Psoas muscle (tissue), 8 donors: Measurements from ENCODE around the gene POLR2H. TPM values are rescaled to one million over a fixed set of nuclear protein-coding genes. Genes with fewer than 3 reads are reported as not detected.

Experiments used
- ATAC-seq, 4 donors: fragments of 200-7000 bp; cut with Tn5 transposase; one replicate each; pipeline ENCODE4 v1.9.1; 2020; ENCODE audit warnings: moderate library complexity in 3 of 4, mild to moderate bottlenecking in 2 of 4
- DNase-seq, 2 donors: peaks; one replicate each; pipeline ENCODE4 v3.0.0-alpha.2; 2020
- H3K27ac ChIP-seq: fragments of 200-600 bp; one replicate; pipeline ENCODE4 v1.8.0; 2022
- H3K27me3 ChIP-seq, 3 donors: fragments of 200-600 bp in 1 of 3; one replicate each; pipeline versions ENCODE4 v1.6.1 to v1.8.0; 2013 to 2022; ENCODE audit warnings: low read length in 2 of 3, mild to moderate bottlenecking in 2 of 3, moderate library complexity in 1 of 3; ENCODE audit not compliant: insufficient read depth in 3 of 3
- H3K36me3 ChIP-seq, 2 donors: fragments of 200-600 bp in 1 of 2; one replicate each; pipeline versions ENCODE4 v1.6.1 to v1.8.0; 2013 to 2022; ENCODE audit warnings: low read depth in 1 of 2, mild to moderate bottlenecking in 1 of 2, moderate library complexity in 1 of 2; ENCODE audit not compliant: insufficient read depth in 1 of 2
- H3K4me1 ChIP-seq: fragments of 200-600 bp; one replicate; pipeline ENCODE4 v1.8.0; 2022
- H3K4me3 ChIP-seq: fragments of 200-600 bp; one replicate; pipeline ENCODE4 v1.8.0; 2022; ENCODE audit warnings: mild to moderate bottlenecking
- H3K9me3 ChIP-seq: fragments of 200-600 bp; one replicate; pipeline ENCODE4 v1.8.0; 2022
- CTCF ChIP-seq: fragments of 200-600 bp; IDR thresholded peaks from one replicate; pipeline ENCODE4 v1.8.0; 2022; ENCODE audit warnings: antibody characterized with exemption
- WGBS, 3 donors: extraction: QIAGEN DNeasy Blood & Tissue Kit; methylation state at CpG; one replicate each; pipeline versions ENCODE4 v1.1.6 to v1.1.7; 2013; 5-methylcytosine and 5-hydroxymethylcytosine counted together
- intact Hi-C, 2 donors: fragments of 100-400 bp; cut with DNase I; formaldehyde crosslinking; loops; one replicate each; pipeline versions ENCODE4 v1.11.0 to v1.14.2; 2022
- polyA plus RNA-seq, 3 donors: library from polyadenylated mRNA; stranded (reverse); fragments of 200-250 nt; gene quantifications; one replicate each; pipeline ENCODE4 v1.2.3, GENCODE V29; 2013
- total RNA-seq, 4 donors: library from RNA; stranded (reverse); fragmentation: NEBNext Ultra II Directional in 2 of 4; extraction: Animal tissue kit (Norgen Biotek cat#: 25700) in 2 of 4; gene quantifications; one replicate each; pipeline versions ENCODE4 v1.2.1 to v1.2.4, GENCODE V29; 2021 to 2023
- donor health status: healthy with polysubstance abuse.
- donor health status: DM: no; HTN: no; CAD: no; lungs with moderate emphysema.
- donor health status: Bipolar disorder and iron deficiency.
- donor health status: healthy.
- donor health status: DM: yes; HTN: yes; CAD: no.
- donor health status: DM: no; HTN: no; CAD: no.
- donor health status: DM: no; HTN: no; CAD: no.
- donor health status: DM: yes; HTN: yes; CAD: no.

POLR2H gene
- total and polyA plus RNA-seq, 7 donors: 21.2 to 117 (median 33.2) TPM

- intact Hi-C loops: no loop called here
- Histone ChIP-seq H3K4me3 (peak overlapping the region; percentile 79), H3K36me3 (peaks cover 0 to 45% of the 10 kb centered on the region in 2 donors), H3K27ac (peak overlapping the region; percentile 90), H3K27me3 (no peaks in the 10 kb centered on the region), H3K9me3 (no peaks in the 10 kb centered on the region), H3K4me1 (peaks cover 58% of the 10 kb centered on the region)
- DNase-seq (peak; percentile 89 to 93), ATAC-seq (peak; percentile 63 to 79 (median 71))
- 0 to 1% (median 0%) methylated on average over 35 to 77 of the region's 77 CpGs for WGBS, 3 donors
- no peak for TF ChIP-seq CTCF
Measured at GRCh38 chr3:184335661-184336546, 25.6 kb upstream of the POLR2H start.

GRCh38 chr3:184336547-184337398, 24.7 kb upstream of the POLR2H start:
- no peak for TF ChIP-seq CTCF
- Histone ChIP-seq H3K27ac (peak overlapping the region; percentile 90), H3K4me1 (peaks cover 57% of the 10 kb centered on the region), H3K9me3 (no peaks in the 10 kb centered on the region), H3K4me3 (peak overlapping the region; percentile 79), H3K36me3 (peaks cover 0 to 39% of the 10 kb centered on the region in 2 donors), H3K27me3 (no peaks in the 10 kb centered on the region)
- peak in 1 of 2 donors; percentile 62 for DNase-seq
- intact Hi-C loops: no loop called here
- ATAC-seq: peak; percentile 38 to 71 (median 52)
- WGBS, 3 donors: 4 to 8% (median 5%) methylated on average over 17 of the region's 17 CpGs

- DNase-seq (peak; percentile 66 to 78), ATAC-seq (peak; percentile 1 to 48 (median 26))
- intact Hi-C loops: no loop called here
- peak within 1 kb of the TSS; percentile 90 for H3K27ac ChIP-seq
- H3K4me1 ChIP-seq: peaks cover 52% of the 10 kb centered on the region
- H3K36me3 ChIP-seq: peaks cover 0 to 39% of the 10 kb centered on the region in 2 donors
- no peaks in the 10 kb centered on the region for H3K27me3 ChIP-seq
- WGBS, 3 donors: 10 to 15% (median 12%) methylated on average over 6 of the region's 6 CpGs
- H3K4me3 ChIP-seq: peak within 1 kb of the TSS; percentile 79
- H3K9me3 ChIP-seq: no peaks in the 10 kb centered on the region
- no peak for TF ChIP-seq CTCF
Measured at GRCh38 chr3:184337399-184337714, 24.2 kb upstream of the POLR2H start, which contains the start of gene FAM131A. Gene FAM131A (plus strand): TSS chr3:184337600. CDS start chr3:184337631, 31 bp downstream.

- Histone ChIP-seq H3K27me3 (no peaks in the 10 kb centered on the region), H3K27ac (peak overlapping the region; percentile 90), H3K4me1 (peaks cover 48% of the 10 kb centered on the region), H3K36me3 (peaks cover 0 to 39% of the 10 kb centered on the region in 2 donors), H3K9me3 (no peaks in the 10 kb centered on the region), H3K4me3 (peak overlapping the region; percentile 79)
- 63 to 75% (median 70%) methylated on average over 6 to 7 of the region's 7 CpGs for WGBS, 3 donors
- intact Hi-C loops: no loop called here
- no peak for TF ChIP-seq CTCF
- ATAC-seq (no peak), DNase-seq (no peak)
Measured at GRCh38 chr3:184337981-184338380, 23.5 kb upstream of the POLR2H start.
